SW 1271 (cell line): ENCODE results near the gene TMEM178A.
"Not testable (repeated sequence)": the region's sequence is repeated elsewhere in the genome, so short reads cannot be mapped to it uniquely, and the experiment has no call there.

Experiments
- DNase-seq, 2 experiments: peaks; one replicate each; lab custom pipeline; 2025; lab: John Stamatoyannopoulos, UW

The TMEM178A gene

DNA sequence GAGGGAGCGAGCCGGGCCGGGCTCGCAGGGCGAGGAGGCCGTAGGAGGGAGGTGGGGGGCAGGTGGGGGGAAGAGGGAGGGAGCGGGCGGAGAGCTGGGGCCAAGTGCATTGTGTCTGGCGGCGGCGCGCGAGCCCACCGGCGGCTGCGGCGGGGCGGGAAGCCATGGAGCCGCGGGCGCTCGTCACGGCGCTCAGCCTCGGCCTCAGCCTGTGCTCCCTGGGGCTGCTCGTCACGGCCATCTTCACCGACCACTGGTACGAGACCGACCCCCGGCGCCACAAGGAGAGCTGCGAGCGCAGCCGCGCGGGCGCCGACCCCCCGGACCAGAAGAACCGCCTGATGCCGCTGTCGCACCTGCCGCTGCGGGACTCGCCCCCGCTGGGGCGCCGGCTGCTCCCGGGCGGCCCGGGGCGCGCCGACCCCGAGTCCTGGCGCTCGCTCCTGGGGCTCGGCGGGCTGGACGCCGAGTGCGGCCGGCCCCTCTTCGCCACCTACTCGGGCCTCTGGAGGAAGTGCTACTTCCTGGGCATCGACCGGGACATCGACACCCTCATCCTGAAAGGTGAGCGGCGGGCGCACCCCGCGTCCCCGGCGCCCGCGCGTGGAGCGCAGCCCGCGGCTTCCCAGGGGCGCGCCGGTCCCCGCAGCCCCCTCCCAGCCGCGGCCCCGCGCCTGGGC lies at the start of gene TMEM178A:
Gene TMEM178A (plus strand): TSS at position 107 of the 680 bp plus-strand sequence. CDS start 58 bp downstream, at position 165.
- DNase-seq: no peak

DNA sequence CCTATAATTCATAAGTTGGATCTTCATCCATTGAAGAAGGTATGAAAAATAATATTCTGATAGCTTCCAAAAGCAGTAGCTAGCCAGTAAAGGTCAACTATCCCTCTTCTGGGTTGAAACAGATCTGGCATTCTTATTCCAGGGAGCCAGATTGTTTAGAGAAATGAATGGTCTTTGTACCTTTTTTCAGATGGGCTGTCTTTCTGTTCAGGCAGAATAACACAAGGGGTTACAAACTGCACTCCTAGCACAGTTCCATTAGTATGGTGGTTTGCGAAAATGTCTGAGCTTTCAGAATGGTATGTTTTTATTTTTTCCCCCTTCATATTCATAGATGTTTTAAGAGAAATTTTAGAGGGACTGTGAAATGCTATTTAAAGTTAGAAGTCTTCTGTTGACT lies 47.5 kb upstream of the TMEM178A start:
- DNase-seq: no peak

DNA sequence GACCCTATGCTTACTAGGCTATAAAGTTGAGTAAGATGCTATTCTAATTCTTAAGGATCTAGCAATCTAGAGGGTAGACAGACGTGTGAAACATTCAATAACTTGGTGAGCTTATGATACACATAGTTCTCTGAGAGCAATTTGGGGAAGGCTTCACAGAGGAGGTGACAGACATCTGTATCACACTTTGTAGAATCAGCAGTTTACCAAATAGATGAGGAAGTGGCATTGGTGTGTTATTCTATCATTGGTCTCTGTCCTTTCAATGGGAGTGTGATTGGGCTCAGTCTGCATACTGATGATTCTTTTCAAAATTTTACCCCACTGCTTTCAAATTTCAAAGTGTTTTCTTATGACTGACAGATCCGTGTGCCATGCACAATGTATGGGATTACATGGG lies 47.0 kb upstream of the TMEM178A start:
- DNase-seq: no peak

DNA sequence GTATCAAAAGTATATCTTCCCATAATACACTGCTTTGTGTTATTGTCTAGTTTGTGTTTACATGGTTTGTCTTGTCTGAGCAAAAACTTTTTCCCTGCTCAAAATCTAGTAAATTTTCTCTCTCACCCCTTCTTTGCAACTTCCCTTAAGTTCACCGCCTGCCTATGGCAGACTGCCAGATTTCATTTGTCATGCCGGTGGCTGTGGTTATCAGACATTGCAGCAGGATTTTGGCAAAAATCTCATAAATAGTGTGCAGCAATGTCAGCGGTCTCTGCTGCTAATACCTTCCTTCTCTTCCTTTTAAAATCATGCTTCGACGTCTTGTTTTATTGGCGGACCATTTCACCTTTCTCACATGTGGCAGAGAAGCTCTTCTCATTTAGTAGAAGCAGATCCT lies 45.6 kb upstream of the TMEM178A start:
- no peak for DNase-seq

DNA sequence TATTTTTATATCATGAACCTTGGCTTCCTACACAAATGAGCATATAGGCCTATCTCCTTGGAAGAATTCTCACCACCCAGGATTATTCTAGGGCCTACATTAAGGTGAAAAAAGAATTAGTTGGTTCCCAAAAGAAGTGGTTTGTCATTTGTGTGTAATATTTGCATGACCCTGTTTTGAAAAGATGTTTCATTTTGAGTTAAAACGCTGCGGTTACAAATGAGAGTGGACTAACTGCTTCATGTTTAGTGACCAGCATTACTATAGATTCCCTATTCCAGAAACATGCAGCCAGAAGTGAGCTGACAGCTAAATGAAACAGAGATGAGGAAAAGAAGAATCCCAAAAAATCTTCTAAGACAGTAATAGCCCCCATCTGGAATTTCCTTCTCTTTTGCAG lies 44.1 kb upstream of the TMEM178A start:
- no peak for DNase-seq

DNA sequence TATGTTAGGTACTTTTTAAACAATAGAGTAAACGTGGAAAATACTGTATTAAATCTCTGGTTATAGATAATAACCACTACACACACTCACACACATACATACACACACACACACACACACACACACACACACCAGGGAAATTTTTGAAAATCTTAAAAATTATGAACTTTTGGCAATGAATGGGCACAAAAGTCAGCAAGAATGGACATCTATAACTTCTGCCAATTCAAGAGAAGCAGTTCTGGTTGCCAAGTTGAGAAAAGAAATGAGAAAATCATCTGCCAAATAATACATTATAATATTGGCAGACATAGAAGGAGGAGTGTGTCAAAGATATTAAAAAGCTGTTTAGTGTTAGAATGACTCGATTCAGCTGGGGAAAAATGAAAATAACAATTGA lies 42.9 kb upstream of the TMEM178A start:
- no peak for DNase-seq

DNA sequence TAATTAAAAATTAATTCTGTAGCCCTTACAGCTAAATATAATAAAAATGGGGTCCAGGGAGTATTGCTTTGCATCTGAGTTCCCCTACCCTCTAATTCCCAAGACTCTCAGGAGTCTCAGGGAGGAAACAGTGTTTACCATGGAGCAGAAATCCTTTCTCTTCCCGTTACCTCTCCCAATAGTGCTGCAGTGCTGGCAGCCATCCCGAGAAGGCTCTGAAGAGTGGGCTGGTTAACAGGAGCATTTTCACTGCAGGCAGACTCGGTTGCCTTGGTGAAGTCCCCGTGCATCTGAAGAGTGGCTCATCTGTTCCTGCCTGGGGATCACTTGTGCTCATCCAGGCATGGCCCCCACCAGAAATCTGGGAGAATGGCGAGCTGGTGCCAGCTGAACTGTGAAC lies 41.8 kb upstream of the TMEM178A start:
- no peak for DNase-seq

DNA sequence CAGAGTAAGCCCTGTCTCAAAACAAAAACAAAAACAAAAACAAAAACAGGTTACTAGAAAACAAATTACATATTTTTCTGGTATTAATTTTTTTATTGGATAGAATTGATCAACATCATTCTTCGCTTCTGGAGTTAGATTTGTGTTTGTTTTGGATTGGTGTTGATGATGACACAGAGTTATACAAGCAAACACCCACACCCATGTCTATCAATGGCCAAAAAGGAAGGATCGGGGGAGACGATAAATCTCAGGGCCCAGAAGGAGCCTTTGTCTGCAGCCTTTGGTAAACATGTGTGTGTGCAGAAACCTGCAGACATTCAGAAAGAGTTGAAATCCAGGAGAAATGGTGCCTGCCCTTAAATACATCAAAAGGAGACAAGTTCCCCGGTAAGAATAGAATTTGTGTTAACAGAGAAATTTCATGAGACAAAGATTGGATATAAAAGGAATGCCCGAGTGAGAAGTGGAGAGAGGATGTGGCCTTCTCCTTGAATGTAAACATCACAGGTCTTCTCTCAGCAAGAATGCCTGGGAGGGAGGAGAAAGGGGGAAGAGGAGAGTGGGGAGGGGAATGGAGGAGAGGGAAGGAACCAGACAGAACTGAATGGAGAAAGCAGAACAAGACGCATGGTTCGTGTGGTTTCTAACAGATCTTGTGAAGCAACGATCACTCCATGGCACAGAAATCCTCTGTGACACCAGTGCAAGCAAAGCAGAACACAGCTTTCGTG lies 40.4 kb upstream of the TMEM178A start:
- no peak for DNase-seq

DNA sequence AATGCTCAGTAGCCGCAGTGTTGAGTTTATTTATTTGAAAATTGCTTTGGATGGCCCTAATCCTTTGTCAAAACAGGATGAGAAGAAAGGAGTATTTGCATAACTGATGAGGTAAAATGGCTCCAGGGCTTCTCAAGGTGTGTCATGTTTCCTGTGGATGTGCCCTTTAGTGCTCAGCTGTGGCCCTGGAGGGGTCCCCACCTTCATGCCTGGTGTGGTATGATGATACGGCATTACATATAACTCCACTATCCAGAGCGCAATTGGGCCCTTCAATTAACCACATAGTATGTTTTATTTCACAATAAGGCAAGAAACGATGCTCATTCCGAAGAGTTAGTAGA lies 39.8 kb upstream of the TMEM178A start:
- no peak for DNase-seq

DNA sequence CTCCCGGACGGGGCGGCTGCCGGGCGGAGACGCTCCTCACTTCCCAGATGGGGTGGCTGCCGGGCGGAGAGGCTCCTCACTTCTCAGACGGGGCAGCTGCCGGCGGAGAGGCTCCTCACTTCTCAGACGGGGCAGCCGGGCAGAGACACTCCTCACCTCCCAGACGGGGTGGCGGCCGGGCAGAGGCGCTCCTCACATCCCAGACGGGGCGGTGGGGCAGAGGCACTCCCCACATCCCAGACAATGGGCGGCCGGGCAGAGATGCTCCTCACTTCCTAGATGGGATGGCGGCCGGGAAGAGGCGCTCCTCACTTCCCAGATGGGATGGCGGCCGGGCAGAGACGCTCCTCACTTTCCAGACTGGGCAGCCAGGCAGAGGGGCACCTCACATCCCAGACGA lies 37.4 kb upstream of the TMEM178A start:
- DNase-seq: not testable (repeated sequence)

DNA sequence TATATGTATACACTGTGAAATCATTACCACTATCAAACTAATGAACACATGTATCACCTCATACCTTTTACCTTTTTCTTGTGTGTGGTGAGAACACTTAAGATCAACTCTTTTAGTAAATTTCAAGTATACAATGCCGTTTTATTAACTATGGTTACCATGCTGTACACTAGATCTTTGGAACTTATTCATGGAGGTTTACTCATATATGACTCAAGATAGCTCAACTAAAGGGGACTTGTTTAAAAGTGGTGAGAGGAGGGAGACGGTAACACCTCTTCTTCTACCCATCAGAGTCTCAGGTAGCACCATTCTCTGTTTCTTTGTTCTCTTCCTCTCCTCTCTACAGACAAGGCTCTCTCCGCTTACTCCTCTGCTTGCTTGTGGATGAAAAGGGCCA lies 36.1 kb upstream of the TMEM178A start:
- no peak for DNase-seq

DNA sequence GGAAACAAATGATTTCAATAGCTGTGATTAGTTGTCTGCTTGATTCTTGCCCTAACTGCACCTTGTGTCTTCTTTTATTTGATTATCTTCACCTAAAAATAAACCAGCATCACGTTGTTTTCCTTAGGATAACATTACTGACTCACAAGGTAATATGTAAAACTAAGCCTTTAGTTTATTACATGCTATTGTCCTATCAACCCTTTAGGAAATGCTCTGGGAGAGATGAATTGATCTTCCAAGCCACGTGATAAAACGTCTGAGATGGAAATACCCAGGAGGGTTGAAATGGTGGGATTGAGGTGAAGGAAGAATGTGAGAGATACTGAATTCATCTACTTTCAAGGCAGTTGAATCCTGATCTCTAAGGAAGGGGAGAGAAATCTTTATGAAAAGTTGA lies 34.5 kb upstream of the TMEM178A start:
- no peak for DNase-seq

DNA sequence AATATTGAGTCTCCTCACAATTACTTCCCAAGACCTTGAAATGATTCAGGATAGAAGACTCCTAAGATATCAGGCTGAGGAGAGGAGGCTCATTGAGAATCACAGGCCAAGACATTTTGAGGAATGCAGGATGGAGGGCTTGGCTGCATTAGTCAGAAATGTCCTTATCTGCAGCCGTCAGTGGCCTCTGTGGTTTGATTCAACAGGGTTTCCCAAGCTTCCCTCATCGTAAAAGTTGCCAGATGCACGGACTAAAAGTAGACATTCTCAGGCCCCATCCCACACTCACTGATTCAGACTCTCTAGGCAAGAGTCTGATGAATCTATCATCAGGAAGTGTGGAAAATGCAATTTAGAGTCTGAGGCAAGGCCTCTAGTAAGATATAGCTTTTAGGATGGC lies 34.0 kb upstream of the TMEM178A start:
- no peak for DNase-seq

DNA sequence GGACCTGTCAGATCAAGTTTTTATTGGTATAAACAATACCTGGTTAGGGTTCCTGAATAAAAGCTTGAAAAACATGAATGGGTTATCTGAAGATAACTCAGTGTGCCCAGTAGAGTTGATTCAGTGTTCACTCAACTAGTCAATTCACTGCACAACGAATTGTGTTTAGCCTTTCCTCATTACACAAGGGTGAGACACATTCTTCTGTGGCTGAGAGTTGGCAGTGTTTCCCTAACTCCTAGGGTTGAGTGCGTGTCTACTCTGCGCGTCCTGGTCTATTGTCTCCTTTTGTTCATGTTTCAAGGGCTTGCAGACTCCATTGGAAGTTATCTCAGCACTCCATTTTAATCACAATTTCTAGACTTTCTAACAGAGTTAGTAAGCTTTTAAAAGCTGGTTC lies 32.8 kb upstream of the TMEM178A start:
- DNase-seq: no peak

DNA sequence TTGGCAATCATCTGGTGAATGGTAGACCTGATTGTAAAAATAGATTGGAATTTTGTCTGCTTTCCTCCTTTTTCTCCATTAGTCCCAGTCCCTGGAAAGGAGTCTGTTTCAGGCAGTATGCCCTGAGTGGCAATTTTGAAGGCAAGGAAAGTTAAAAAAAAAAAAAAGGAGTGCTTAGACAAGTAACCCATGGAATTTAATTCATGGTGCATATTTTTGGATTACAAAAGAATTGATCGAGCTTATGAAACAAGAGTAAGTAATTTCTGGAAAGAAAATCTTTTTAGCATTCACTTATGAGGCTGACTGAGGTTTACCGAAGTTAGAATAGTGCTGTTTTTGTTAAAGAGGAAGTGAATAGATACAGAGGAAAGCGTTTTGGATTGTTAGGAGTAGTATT lies 29.4 kb upstream of the TMEM178A start:
- DNase-seq: no peak

DNA sequence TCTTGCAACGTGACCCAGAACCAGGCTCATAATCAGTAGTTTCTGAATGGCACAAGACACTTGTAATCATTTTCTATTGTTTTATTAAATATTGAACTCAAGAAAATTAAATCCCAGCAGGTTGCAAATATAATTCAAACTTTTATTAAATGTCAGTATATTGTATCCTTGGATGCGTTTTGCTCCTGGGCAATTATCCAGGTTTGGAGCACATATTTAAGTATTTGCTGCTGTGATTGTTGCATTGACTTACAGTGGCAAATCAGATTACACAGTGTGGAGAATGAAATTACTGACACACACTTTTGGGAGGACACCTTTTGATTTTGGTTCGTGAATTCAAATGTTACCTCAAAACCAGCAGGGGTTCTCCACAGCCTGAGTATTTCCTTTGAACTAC lies 27.1 kb upstream of the TMEM178A start:
- DNase-seq: no peak

DNA sequence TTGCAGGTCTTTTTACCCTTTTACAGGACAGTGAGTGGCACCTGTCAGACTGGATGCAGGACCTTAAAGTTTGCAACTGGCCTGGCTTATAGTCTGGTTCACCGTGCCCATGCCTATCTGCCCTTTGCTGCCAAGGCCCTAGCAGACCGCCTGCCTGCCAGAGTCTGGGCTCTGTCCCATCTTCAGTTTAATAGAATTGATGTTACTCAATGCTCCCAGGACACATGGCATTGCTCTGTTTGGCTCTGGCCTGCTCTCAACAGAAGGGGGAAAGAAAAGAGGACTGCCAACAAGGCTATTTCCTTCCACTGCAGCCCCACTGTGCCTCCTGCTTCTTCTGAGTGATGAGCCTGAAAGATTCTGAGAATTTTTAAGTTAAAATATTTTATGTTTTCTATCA lies 25.6 kb upstream of the TMEM178A start:
- no peak for DNase-seq

DNA sequence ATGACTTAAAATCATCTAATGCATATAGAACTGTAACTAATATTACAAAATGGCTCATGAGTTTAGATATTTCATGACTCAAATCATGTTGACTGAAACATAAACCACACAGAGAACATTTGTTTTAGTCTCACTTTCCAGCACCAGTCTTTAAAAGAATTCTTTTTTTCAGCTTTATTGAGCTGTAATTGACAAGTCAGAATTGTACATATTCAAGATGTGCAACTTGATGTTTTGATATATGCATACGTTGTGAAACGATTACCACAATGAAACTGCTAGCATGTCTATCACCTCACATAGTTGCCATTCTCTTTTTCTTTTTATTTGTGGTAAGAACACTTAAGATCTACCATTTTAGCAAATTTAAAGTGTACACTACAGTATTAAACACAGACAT lies 25.0 kb upstream of the TMEM178A start:
- DNase-seq: no peak

DNA sequence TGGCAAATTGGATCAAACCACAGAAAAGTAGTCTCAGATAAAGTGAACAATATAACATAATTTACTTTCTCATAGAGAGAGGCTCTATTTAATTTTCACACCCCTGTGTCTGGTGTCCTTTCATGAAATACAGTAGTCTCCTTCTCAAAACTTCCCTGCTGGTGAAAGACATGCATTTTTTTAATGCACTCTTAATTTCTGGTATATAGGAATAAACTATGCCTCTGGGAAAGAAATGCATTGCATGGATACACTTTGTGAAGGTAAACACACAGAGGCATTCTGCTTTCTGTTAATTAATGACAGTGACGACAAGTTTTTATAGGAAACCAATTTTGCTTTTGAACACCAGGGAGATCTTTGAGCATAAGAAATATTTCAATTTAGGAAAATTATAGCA lies 24.1 kb upstream of the TMEM178A start:
- DNase-seq: no peak

DNA sequence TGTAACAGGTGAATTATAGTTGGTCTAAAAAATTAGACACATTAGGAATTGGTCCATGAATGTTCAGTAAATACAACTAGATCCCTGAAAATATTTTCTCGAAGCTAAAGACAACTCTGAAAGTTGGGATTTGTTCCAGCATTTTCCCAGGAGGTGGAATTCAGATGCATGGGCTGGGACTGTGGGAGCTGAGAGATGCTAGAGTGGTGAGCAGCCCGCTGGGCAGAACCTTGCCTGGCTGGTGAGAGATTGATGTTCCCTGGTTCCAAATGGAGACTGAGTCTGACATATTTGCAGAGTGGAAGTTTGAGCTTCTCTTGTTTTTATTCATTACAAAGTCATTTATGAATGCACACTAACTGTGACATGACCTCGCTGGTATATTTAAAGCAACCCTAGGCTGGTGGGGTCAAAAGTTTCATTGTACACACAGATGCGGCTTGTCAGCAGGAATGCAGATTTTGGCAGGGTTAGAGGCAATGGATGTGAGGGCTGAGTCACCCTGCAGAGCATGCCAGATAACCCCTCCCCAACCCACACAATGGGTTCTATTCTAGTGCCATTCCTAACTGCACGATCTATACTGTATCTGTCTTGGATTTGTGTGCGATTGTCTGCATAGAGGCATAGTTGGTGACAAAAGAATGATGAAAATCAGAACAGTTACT lies 23.5 kb upstream of the TMEM178A start:
- DNase-seq: no peak

DNA sequence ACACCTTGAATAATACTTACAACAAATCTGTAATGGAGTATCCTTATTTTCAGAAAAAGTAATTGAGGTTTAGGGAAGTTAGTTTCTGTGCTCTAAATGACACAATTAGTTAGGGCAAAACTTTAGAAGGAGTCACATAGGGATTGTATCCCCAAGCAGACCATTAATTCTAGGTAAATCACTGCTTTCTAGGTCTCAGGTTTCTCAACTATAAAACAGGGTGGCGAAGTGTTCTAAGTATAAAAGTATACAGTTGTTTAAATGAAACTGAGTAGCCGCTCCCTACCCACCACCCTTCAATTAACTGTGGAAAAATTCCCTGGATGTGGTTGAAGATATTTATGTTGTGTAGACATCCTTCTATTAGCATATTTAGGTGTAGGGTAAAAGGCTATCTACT lies 19.9 kb upstream of the TMEM178A start:
- DNase-seq: no peak

DNA sequence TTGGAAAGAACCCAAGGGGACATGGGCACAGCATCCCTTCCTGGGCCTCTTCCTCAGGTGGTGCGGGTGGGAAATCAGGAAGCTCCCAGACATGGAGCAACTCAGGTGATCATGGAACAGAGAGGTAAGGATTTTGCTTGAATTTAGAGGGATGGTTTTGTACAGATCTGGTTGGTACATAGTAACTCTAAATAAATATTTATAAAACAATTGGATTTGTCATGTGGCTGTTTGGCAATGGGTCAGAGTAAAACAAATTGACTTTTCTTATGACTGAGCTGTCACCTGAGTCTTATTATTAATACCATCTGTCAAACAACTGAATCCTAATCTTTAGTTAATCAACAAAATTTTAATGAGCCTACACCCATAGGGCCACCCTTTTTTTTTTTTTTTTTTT lies 19.4 kb upstream of the TMEM178A start:
- DNase-seq: no peak

DNA sequence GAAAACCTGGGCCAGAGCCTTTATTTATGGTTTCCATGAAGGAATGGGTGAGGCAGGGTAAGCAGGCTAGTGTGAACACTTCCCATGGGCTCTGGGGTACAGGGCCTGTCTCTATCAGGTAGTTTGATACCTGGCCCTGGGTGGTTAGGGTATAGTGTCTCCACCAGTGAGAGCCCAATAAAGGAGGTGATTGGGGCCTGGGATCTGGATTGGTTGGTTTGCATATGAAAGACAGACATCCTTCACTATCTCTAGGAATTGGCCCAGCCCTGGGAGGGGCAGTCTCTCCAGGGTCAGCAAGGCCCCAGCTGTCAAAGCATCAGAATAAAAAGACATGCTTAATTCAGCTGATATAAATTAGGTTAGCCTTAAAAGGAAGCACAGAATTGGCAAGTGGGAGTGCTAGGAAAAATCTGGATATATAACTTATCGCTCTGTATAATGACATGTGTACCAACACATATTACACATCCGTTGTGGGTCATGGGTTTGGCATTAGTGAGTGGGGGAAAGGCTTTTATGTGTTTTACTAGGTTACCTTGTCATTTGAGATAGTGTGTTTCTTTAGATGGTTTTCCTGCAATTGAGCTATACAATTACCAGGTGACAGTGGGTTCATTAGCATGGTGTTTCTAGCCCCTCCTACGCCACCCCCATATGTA lies 18.5 kb upstream of the TMEM178A start:
- no peak for DNase-seq
